Activated T-cell treated with anti-CD3 and anti-CD28 coated beads for 48 hours (primary cell): ENCODE measurements around the gene TNNI2.
A peak's percentile ranks its signal among the peaks of the same experiment; 100 is the strongest.

Experiments used
- DNase-seq: peaks from one replicate; pipeline ENCODE4 v3.0.0-alpha.2; 2020; ENCODE audit warnings: low read depth

TNNI2 gene

DNA sequence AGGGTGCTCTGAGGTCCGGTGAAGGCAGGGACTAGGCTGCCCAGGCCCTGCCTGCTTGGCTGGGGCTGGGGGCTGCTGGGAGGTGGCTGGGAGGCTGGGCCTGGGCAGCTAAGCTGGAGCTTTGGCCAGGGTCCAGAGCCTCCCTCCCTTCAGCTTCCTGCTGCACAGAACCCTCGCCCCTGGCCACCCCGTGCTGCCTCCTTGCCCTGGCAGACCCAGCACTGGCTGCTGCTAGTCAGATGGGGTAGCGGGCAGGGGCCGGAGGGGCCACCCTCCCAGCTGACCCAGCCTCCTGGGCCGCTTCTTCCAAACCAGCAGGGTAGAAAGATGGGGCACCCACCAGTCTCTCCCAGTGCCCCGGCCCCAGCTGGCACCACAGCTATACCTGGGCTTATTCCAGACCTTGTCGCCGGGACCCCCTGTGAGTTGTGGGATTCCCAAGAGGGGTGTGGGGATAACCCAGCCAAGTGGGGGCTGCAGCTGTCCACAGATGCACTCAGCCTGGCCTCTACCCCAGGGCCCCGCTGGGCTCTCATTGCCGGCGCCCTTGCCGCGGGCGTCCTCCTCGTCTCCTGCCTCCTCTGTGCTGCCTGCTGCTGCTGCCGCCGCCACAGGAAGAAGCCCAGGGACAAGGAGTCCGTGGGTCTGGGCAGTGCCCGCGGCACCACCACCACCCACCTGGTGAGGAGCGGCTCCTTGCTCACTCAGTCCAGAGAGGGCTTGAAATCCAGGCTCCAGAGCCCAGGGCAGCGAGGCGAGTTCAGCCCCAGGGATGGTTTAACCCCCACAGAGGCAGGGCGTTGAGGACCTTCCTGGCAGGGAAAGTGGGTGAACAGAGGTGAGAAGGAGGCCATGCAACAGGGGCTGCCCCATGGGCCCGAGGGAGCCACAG lies 3.8 kb upstream of the TNNI2 start, which contains the start of gene SYT8:
SYT8 (plus strand) TSS at position 212 of the 892 bp plus-strand sequence; CDS start at position 328, 116 bp downstream.
- no peak for DNase-seq

DNA sequence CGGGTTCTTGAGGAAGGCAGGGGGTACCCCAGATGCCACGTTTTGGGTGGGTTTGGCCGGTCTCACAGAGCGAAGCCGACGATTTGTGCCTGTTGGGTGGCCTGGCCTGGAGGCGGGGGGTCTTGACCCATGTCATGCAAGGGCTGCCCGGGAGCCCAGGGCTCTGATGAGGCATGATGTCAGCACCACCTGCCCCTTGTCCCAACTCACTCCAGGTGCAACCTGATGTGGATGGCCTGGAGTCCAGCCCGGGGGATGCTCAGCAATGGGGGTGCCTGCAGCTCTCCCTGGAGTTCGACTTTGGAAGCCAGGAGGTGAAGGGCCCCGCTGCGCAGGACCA lies 3.1 kb upstream of the TNNI2 start:
- DNase-seq, result no peak

GRCh38 chr11:1836011-1836945 lies 2.5 kb upstream of the TNNI2 start:
- DNase-seq, result no peak

DNA sequence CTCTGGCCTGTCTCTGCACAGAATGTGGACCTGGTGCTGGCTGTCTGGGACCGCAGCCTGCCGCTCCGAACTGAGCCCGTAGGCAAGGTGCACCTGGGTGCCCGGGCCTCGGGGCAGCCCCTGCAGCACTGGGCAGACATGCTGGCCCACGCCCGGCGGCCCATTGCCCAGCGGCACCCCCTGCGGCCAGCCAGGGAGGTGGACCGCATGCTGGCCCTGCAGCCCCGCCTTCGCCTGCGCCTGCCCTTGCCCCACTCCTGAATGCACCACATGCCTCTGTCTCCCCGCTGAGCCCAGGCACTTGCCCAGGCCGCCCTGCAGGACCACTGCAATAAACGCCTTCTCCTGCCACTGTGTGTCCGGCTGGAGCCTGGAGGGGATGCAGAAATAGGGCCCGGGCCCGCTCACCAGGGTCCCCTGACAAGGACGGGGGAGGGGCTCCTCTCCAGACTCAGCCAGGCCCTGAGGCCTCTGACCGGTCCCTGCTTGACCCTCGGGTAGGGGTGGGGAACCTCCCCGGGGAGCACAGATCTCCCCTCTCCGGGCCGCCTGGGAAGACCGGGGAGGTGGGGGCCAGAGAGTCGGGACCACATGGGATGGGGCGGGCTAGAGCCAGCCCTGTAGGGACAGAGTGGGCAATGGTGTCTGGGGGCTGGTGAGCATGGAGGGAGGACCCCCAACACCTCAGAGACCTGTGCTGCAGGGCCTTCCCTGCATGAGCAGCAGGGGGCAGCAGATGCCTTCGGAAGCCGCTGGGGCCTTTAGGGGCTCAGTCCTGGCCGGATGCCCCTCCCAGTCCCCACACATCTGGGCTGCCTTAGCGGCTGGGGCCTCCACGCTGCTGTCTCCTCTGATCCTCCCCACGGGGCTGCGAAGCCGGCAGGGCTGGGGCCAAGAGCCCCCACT lies 1.4 kb upstream of the TNNI2 start:
- peak; percentile 77 for DNase-seq

GRCh38 chr11:1838077-1838425 lies 730 bp upstream of the TNNI2 start:
- no peak for DNase-seq

GRCh38 chr11:1839204-1839923 lies 583 bp downstream of the TNNI2 start:
- DNase-seq, result no peak

GRCh38 chr11:1839924-1840779 lies 1.4 kb downstream of the TNNI2 start:
- DNase-seq, result no peak

- DNase-seq, result no peak
Measured at GRCh38 chr11:1840780-1841480, 2.1 kb downstream of the TNNI2 start.

GRCh38 chr11:1841511-1842148 lies 2.8 kb downstream of the TNNI2 start:
- no peak for DNase-seq

- no peak for DNase-seq
Measured at GRCh38 chr11:1842149-1843097, 3.6 kb downstream of the TNNI2 start.

GRCh38 chr11:1843098-1843473 lies 4.3 kb downstream of the TNNI2 start:
- no peak for DNase-seq

- no peak for DNase-seq
Measured at GRCh38 chr11:1843796-1844195, 5.0 kb downstream of the TNNI2 start.

DNA sequence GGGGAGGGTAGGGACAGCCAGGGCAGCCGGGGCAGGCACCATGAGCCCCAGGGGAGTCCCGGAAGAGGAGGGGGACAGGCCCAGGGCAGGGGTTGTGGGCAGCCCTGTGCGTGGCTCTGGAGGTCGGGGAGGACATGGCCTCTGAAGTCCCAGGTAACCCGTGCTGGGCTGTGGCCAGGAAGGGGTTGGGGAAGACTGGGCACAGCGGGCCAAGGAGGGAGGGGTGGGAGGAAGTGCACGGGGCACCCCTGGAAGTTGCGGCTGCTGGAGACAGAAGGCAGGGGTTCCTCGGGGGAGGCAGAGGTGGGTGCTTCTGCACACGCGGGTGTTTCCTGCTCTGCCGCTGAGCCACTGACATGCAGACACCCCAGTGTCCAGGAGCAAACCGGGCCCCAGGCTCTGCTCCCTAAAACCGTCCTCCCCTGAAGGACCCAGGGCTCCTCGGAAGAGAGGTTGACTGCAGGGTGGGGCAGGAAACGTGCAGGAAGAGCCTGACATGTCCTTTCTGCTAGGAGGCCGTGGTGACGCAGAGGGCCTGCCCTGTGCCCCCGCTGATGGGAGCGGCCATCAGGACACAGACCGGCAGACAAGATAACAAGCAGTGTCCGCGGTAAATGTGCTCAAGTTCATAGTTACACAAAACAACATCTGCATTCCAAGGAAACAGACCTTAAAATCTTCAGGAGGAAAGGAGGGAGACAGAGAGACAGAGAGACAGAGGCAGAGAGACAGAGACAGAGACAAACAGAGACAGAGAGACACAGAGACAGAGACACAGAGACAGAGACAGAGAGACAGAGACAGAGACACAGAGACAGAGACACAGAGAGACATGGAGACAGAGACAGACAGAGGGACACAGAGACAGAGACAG lies 5.7 kb downstream of the TNNI2 start:
- DNase-seq, result peak; percentile 37

GRCh38 chr11:1845095-1845429 lies 6.3 kb downstream of the TNNI2 start:
- no peak for DNase-seq

DNA sequence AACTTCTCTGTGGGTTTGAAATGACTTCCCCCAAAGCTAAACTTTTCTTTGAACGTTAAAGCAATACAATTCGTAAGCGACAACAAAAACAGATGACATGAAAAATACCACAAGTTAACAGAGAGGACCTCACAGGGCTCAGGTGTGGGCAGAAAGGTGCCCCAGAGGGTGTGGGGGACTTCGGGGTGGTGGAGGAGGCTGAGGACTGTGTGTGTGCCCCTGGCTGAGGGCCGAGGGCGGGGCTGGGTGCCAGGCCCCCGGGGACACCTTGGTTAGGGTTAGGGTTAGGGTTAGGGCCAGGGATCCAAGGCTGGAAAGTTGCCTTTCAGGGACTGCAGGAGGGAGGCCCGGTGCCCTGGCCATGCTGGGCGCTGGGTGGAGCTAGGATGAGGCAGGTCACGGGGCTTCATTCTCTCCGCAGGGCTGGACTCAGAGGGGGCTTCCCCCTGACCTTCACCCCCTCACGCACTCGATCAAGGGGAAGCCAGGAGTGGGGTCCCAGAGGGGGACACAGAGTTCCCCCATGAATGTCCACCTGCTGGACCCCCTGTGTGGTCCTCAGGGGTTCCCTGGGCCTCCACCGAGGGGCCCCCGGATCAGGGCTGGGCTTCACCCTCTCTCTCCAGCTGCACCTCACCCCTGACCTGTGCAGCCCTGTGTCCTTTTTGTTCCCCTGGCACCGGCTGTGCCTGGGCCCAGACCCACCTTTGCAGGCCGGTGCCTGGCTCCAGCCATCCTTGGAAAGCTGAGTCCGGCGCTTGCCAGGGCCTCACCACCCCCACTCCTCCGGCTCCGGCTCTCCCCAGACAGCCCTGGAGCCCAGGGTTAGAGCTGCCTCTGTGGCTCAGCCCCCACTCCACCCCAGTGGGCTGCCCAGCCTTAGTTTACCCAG lies 7.0 kb downstream of the TNNI2 start:
- DNase-seq, result no peak

GRCh38 chr11:1846453-1846932 lies 7.7 kb downstream of the TNNI2 start:
- no peak for DNase-seq
